IPS-18a (cell line): Measurements from ENCODE around the gene RIMS4.

Experiments used
- H3K27ac ChIP-seq: one replicate; pipeline ENCODE4 v1.5.1; 2013; ENCODE audit warnings: low read length
- H3K27me3 ChIP-seq: one replicate; pipeline ENCODE4 v1.6.1; 2013; ENCODE audit warnings: mild to moderate bottlenecking, low read length; ENCODE audit not compliant: control insufficient read depth, insufficient read depth
- H3K36me3 ChIP-seq: one replicate; pipeline ENCODE4 v1.6.1; 2013; ENCODE audit warnings: low read depth, low read length; ENCODE audit not compliant: control insufficient read depth
- H3K4me1 ChIP-seq: one replicate; pipeline ENCODE4 v1.6.1; 2013; ENCODE audit warnings: low read depth, low read length; ENCODE audit not compliant: control insufficient read depth
- H3K4me3 ChIP-seq: one replicate; pipeline ENCODE4 v1.5.1; 2013; ENCODE audit warnings: low read length
- H3K9ac ChIP-seq: one replicate; pipeline ENCODE4 v1.6.1; 2013; ENCODE audit warnings: mild to moderate bottlenecking, low read length, moderate library complexity
- H3K9me3 ChIP-seq: one replicate; pipeline ENCODE4 v1.6.1; 2013; ENCODE audit warnings: low read depth, low read length; ENCODE audit not compliant: control insufficient read depth

The RIMS4 gene

GRCh38 chr20:44723391-44723790 is 87.0 kb downstream of the RIMS4 start:
- Histone ChIP-seq H3K27me3 (no peaks in the 10 kb centered on the region), H3K9me3 (no peaks in the 10 kb centered on the region), H3K4me3 (no peak overlapping the region), H3K4me1 (no peaks in the 10 kb centered on the region), H3K36me3 (no peaks in the 10 kb centered on the region), H3K27ac (no peak overlapping the region), H3K9ac (no peak overlapping the region)

GRCh38 chr20:44722990-44723389 is 87.4 kb downstream of the RIMS4 start:
- no peaks in the 10 kb centered on the region for H3K4me1 ChIP-seq

GRCh38 chr20:44721785-44722054 is 88.6 kb downstream of the RIMS4 start:
- Histone ChIP-seq H3K9ac (no peak overlapping the region), H3K4me1 (no peaks in the 10 kb centered on the region), H3K27me3 (no peaks in the 10 kb centered on the region), H3K36me3 (no peaks in the 10 kb centered on the region), H3K4me3 (no peak overlapping the region), H3K27ac (no peak overlapping the region), H3K9me3 (no peaks in the 10 kb centered on the region)

More at GRCh38 chr20:44722990-44723389, 87.4 kb downstream of the RIMS4 start:
- no peak overlapping the region for H3K4me3 ChIP-seq
- no peak overlapping the region for H3K27ac ChIP-seq
- no peaks in the 10 kb centered on the region for H3K9me3 ChIP-seq
- H3K27me3 ChIP-seq = no peaks in the 10 kb centered on the region
- H3K36me3 ChIP-seq = no peaks in the 10 kb centered on the region
- no peak overlapping the region for H3K9ac ChIP-seq

GRCh38 chr20:44720997-44721784 is 89.2 kb downstream of the RIMS4 start:
- Histone ChIP-seq H3K36me3 (no peaks in the 10 kb centered on the region), H3K27me3 (no peaks in the 10 kb centered on the region), H3K27ac (no peak overlapping the region), H3K9me3 (no peaks in the 10 kb centered on the region), H3K4me3 (no peak overlapping the region), H3K9ac (no peak overlapping the region), H3K4me1 (no peaks in the 10 kb centered on the region)

- H3K36me3 ChIP-seq = no peaks in the 10 kb centered on the region
These were observed 89.7 kb downstream of the RIMS4 start for GRCh38 chr20:44720621-44720996.

GRCh38 chr20:44719841-44720240 is 90.5 kb downstream of the RIMS4 start:
- no peak overlapping the region for H3K4me3 ChIP-seq
- H3K36me3 ChIP-seq = no peaks in the 10 kb centered on the region
- no peaks in the 10 kb centered on the region for H3K9me3 ChIP-seq
- no peaks in the 10 kb centered on the region for H3K27me3 ChIP-seq
- no peak overlapping the region for H3K9ac ChIP-seq
- no peak overlapping the region for H3K27ac ChIP-seq
- no peaks in the 10 kb centered on the region for H3K4me1 ChIP-seq

More at GRCh38 chr20:44720621-44720996, 89.7 kb downstream of the RIMS4 start:
- no peak overlapping the region for H3K27ac ChIP-seq
- H3K4me3 ChIP-seq = no peak overlapping the region
- H3K9me3 ChIP-seq = no peaks in the 10 kb centered on the region
- no peaks in the 10 kb centered on the region for H3K27me3 ChIP-seq
- no peak overlapping the region for H3K9ac ChIP-seq
- H3K4me1 ChIP-seq = no peaks in the 10 kb centered on the region

GRCh38 chr20:44717986-44718385 is 92.4 kb downstream of the RIMS4 start:
- no peaks in the 10 kb centered on the region for H3K27me3 ChIP-seq

GRCh38 chr20:44716309-44717106 is 93.8 kb downstream of the RIMS4 start:
- Histone ChIP-seq H3K9ac (no peak overlapping the region), H3K9me3 (no peaks in the 10 kb centered on the region), H3K27ac (no peak overlapping the region), H3K4me3 (no peak overlapping the region), H3K36me3 (no peaks in the 10 kb centered on the region), H3K4me1 (no peaks in the 10 kb centered on the region), H3K27me3 (no peaks in the 10 kb centered on the region)

More at GRCh38 chr20:44717986-44718385, 92.4 kb downstream of the RIMS4 start:
- no peak overlapping the region for H3K4me3 ChIP-seq
- H3K27ac ChIP-seq = no peak overlapping the region
- no peaks in the 10 kb centered on the region for H3K36me3 ChIP-seq
- no peaks in the 10 kb centered on the region for H3K9me3 ChIP-seq
- H3K9ac ChIP-seq = no peak overlapping the region
- H3K4me1 ChIP-seq = no peaks in the 10 kb centered on the region

GRCh38 chr20:44715499-44716308 is 94.6 kb downstream of the RIMS4 start:
- Histone ChIP-seq H3K9ac (no peak overlapping the region), H3K27ac (no peak overlapping the region), H3K36me3 (no peaks in the 10 kb centered on the region), H3K27me3 (no peaks in the 10 kb centered on the region), H3K4me3 (no peak overlapping the region), H3K4me1 (no peaks in the 10 kb centered on the region), H3K9me3 (no peaks in the 10 kb centered on the region)

GRCh38 chr20:44714701-44715498 is 95.4 kb downstream of the RIMS4 start, which contains the start of gene CCN5:
TSS of gene CCN5 (plus strand) at chr20:44715369. CDS start at chr20:44715391, 22 bp downstream.
- Histone ChIP-seq H3K9ac (no peak within 1 kb of the TSS), H3K9me3 (no peaks in the 10 kb centered on the region), H3K27me3 (no peaks in the 10 kb centered on the region), H3K27ac (no peak within 1 kb of the TSS), H3K36me3 (no peaks in the 10 kb centered on the region), H3K4me3 (no peak within 1 kb of the TSS), H3K4me1 (no peaks in the 10 kb centered on the region)
